A549 (cell line): Measurements from ENCODE around the gene DPT. TPM values are rescaled to one million over a fixed set of nuclear protein-coding genes. Genes with fewer than 3 reads are reported as not detected.

Experiments used
- ATAC-seq, 2 experiments: fragments of 200-7000 bp in 1 of 2; fragments of >200 bp in 1 of 2; cut with Nextera tagmentation in 1 of 2; cut with Tn5 transposase in 1 of 2; 3 replicates each; pipeline versions ENCODE4 v1.8.0 to v1.9.1; 2018 to 2020; ENCODE audit warnings: mild to moderate bottlenecking in 1 of 2, moderate library complexity in 1 of 2
- CTCF ChIA-PET: fragments of 300-600 bp; sonication (Branson Sonifier 250); formaldehyde crosslinking; extraction: SDS; loops from one replicate; lab custom pipeline; 2021; ENCODE audit warnings: antibody characterized with exemption, inconsistent platforms; lab: Yijun Ruan, JAX
- POLR2A ChIA-PET: fragments of 350-600 bp; formaldehyde crosslinking; extraction: SDS; loops from one replicate; lab custom pipeline; 2021; ENCODE audit warnings: antibody characterized with exemption, inconsistent platforms; lab: Yijun Ruan, JAX
- DNase-seq, 2 experiments: peaks; one replicate each; pipeline versions ENCODE4 v3.0.0 to v3.0.0-alpha.2; 2011 to 2016; ENCODE audit warnings: low read depth in 1 of 2, low spot score in 1 of 2
- FAIRE-seq: peaks from 2 replicates; lab custom pipeline; 2011; peaks lifted over from hg19 to GRCh38; lab: Jason Lieb, UNC
- H3K27ac ChIP-seq, 2 experiments: fragments of >200 bp; sonication (Bioruptor Twin); formaldehyde crosslinking; 3 replicates each; pipeline ENCODE4 v1.5.1; 2016 to 2017
- H3K4me1 ChIP-seq: fragments of >200 bp; sonication (Bioruptor Twin); formaldehyde crosslinking; 3 replicates; pipeline ENCODE4 v1.6.1; 2016
- H3K4me2 ChIP-seq: fragments of >200 bp; sonication (Bioruptor Twin); formaldehyde crosslinking; 3 replicates; pipeline ENCODE4 v1.6.1; 2016
- H3K4me3 ChIP-seq: fragments of >200 bp; sonication (Bioruptor Twin); formaldehyde crosslinking; 3 replicates; pipeline ENCODE4 v1.5.1; 2016
- H3K9me3 ChIP-seq: fragments of >200 bp; sonication (Bioruptor Twin); formaldehyde crosslinking; 3 replicates; pipeline ENCODE4 v1.6.1; 2016
- ATOH8 ChIP-seq: fragments of 250-450 bp; sonication (Bioruptor Pico); IDR thresholded peaks from 2 replicates; pipeline ENCODE4 v1.5.0; 2020; ENCODE audit warnings: low read depth, mild to moderate bottlenecking, moderate library complexity
- BHLHE40 ChIP-seq: IDR thresholded peaks from 2 replicates; pipeline ENCODE4 v1.6.1; 2012; ENCODE audit warnings: low read depth, low read length, inconsistent platforms
- CBX8 ChIP-seq: fragments of 200-600 bp; sonication (generic); IDR thresholded peaks from 2 replicates; pipeline ENCODE4 v1.6.1; 2016
- CEBPB ChIP-seq, 2 experiments: fragments of >200 bp in 1 of 2; sonication (Bioruptor Twin) in 1 of 2; formaldehyde crosslinking in 1 of 2; IDR thresholded peaks; 2 replicates each; pipeline ENCODE4 v1.6.1; 2012 to 2016
- EHMT2 ChIP-seq: fragments of 200-600 bp; sonication (generic); IDR thresholded peaks from 2 replicates; pipeline ENCODE4 v1.6.1; 2016; ENCODE audit warnings: antibody characterized with exemption, low read depth, mild to moderate bottlenecking, moderate library complexity
- EP300 ChIP-seq, 2 experiments: fragments of >200 bp; sonication (Bioruptor Twin); formaldehyde crosslinking; IDR thresholded peaks; 2 replicates in 1 of 2; 3 replicates in 1 of 2; pipeline ENCODE4 v1.6.1; 2016 to 2017
- FOSL2 ChIP-seq, 2 experiments: fragments of 450-650 bp in 1 of 2; fragments of >200 bp in 1 of 2; sonication (Bioruptor Twin) in 1 of 2; formaldehyde crosslinking; IDR thresholded peaks; 2 replicates each; pipeline versions ENCODE4 v1.5.0 to v1.6.1; 2016 to 2020; ENCODE audit warnings: mild to moderate bottlenecking in 1 of 2, moderate library complexity in 1 of 2
- GATA3 ChIP-seq: IDR thresholded peaks from 2 replicates; pipeline ENCODE4 v1.6.1; 2012; ENCODE audit warnings: borderline replicate concordance
- HOXB13 ChIP-seq: fragments of 250-450 bp; sonication (Bioruptor Pico); IDR thresholded peaks from 2 replicates; pipeline ENCODE4 v1.5.0; 2020; ENCODE audit warnings: low read depth, mild to moderate bottlenecking, moderate library complexity
- HOXB5 ChIP-seq: fragments of 250-450 bp; sonication (Bioruptor Pico); IDR thresholded peaks from 2 replicates; pipeline ENCODE4 v1.5.0; 2020; ENCODE audit warnings: mild to moderate bottlenecking, moderate library complexity
- KDM5A ChIP-seq: fragments of 200-600 bp; sonication (generic); IDR thresholded peaks from 2 replicates; pipeline ENCODE4 v1.6.1; 2016; ENCODE audit warnings: antibody characterized with exemption, mild to moderate bottlenecking
- MYC ChIP-seq: IDR thresholded peaks from 2 replicates; pipeline ENCODE4 v1.6.1; 2012; ENCODE audit warnings: mild to moderate bottlenecking, inconsistent platforms, low read length, improper control_type of control experiment, borderline replicate concordance
- POLR2A ChIP-seq: IDR thresholded peaks from 2 replicates; pipeline ENCODE4 v1.6.1; 2012; ENCODE audit warnings: mild to moderate bottlenecking, low read length
- POLR2AphosphoS2 ChIP-seq: conservative IDR thresholded peaks from 2 replicates; pipeline ENCODE4 v1.6.1; 2012; ENCODE audit warnings: low read length, improper control_type of control experiment, inconsistent platforms
- RARB ChIP-seq: fragments of 250-450 bp; sonication (Bioruptor Pico); IDR thresholded peaks from 2 replicates; pipeline ENCODE4 v1.8.0; 2021; ENCODE audit warnings: mild to moderate bottlenecking, moderate library complexity
- RNF2 ChIP-seq: fragments of 200-600 bp; sonication (generic); IDR thresholded peaks from 2 replicates; pipeline ENCODE4 v1.6.1; 2016; ENCODE audit warnings: low read depth, mild to moderate bottlenecking, antibody characterized with exemption, moderate library complexity, borderline replicate concordance
- SMC3 ChIP-seq: fragments of >200 bp; sonication (Bioruptor Twin); formaldehyde crosslinking; IDR thresholded peaks from 3 replicates; pipeline ENCODE4 v1.6.1; 2018; ENCODE audit warnings: inconsistent platforms
- ZNF302 ChIP-seq: fragments of 250-450 bp; sonication (Bioruptor Pico); IDR thresholded peaks from 2 replicates; pipeline ENCODE4 v1.9.0; 2021; ENCODE audit warnings: inconsistent platforms, mild to moderate bottlenecking, moderate library complexity
- WGBS: methylation state at CpG from one replicate; pipeline ENCODE4 v1.1.6; 2017; ENCODE audit errors: missing lambda C conversion rate; 5-methylcytosine and 5-hydroxymethylcytosine counted together
- polyA plus RNA-seq, 4 experiments: library from polyadenylated mRNA; depleted of rRNA in 3 of 4; stranded (reverse); fragments of >200 nt; fragmentation: RNase III in 1 of 4; extraction: RNeasy Plus Mini Kit Qiagen cat#74134 plus additional on column Dnase treatment in 1 of 4; gene quantifications; 2 replicates in 3 of 4; 3 replicates in 1 of 4; pipeline ENCODE4 v1.2.3, GENCODE V29; 2011 to 2017
- TF ChIP-seq, protein P1 (sequence below): fragments of >200 bp; sonication (Bioruptor Twin); formaldehyde crosslinking; IDR thresholded peaks from 3 replicates; pipeline ENCODE4 v1.5.1; 2016

Gene DPT
- polyA plus RNA-seq, 2 of the 4 experiments (the other 2 are of a cell fraction), result not detected

GRCh38 chr1:168696125-168696760 lies 32.8 kb downstream of the DPT start:
- Histone ChIP-seq H3K4me2 (no peak overlapping the region), H3K9me3 (no peaks in the 10 kb centered on the region), H3K4me1 (no peaks in the 10 kb centered on the region), H3K4me3 (no peak overlapping the region), H3K27ac (no peak overlapping the region)
- CTCF ChIA-PET, result no interaction called here
- no peak for ATAC-seq
- POLR2A ChIA-PET, result no interaction called here
- no peak for DNase-seq
- WGBS, result 82% methylated on average over 7 of the region's 7 CpGs
- TF ChIP-seq CEBPB (IDR thresholded peaks at IDR 0.05) (no peak), ZNF302 (CRISPR knock-in tag) (no peak), SMC3 (no peak), GATA3 (no peak), POLR2A (no peak), CBX8 (no peak), KDM5A (no peak), RARB (no peak), FOSL2 (IDR thresholded peaks at IDR 0.05) (no peak), FOSL2 (CRISPR knock-in tag; IDR thresholded peaks at IDR 0.05) (no peak), HOXB5 (no peak), EHMT2 (no peak)
- TF ChIP-seq, protein P1, sequence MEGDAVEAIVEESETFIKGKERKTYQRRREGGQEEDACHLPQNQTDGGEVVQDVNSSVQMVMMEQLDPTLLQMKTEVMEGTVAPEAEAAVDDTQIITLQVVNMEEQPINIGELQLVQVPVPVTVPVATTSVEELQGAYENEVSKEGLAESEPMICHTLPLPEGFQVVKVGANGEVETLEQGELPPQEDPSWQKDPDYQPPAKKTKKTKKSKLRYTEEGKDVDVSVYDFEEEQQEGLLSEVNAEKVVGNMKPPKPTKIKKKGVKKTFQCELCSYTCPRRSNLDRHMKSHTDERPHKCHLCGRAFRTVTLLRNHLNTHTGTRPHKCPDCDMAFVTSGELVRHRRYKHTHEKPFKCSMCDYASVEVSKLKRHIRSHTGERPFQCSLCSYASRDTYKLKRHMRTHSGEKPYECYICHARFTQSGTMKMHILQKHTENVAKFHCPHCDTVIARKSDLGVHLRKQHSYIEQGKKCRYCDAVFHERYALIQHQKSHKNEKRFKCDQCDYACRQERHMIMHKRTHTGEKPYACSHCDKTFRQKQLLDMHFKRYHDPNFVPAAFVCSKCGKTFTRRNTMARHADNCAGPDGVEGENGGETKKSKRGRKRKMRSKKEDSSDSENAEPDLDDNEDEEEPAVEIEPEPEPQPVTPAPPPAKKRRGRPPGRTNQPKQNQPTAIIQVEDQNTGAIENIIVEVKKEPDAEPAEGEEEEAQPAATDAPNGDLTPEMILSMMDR, result no peak
- no peak for FAIRE-seq

- TF ChIP-seq MYC, result no peak
- TF ChIP-seq HOXB13 (CRISPR knock-in tag), result no peak
- TF ChIP-seq RNF2, result no peak
- TF ChIP-seq, all 56 proteins: peak for 0
- ChIA-PET CTCF (no interaction called here), POLR2A (no interaction called here)
- Histone ChIP-seq H3K4me2 (no peak overlapping the region), H3K27ac (no peak overlapping the region), H3K4me1 (peaks cover 19% of the 10 kb centered on the region), H3K9me3 (no peaks in the 10 kb centered on the region), H3K4me3 (no peak overlapping the region)
- ATAC-seq (no peak), DNase-seq (no peak), FAIRE-seq (no peak)
- 85% methylated on average over 2 of the region's 2 CpGs for WGBS
These were observed 35.2 kb downstream of the DPT start for GRCh38 chr1:168693872-168694238.

- TF ChIP-seq ATOH8 (no peak), EHMT2 (no peak)
- Histone ChIP-seq H3K4me3 (no peak overlapping the region), H3K9me3 (no peaks in the 10 kb centered on the region), H3K4me2 (no peak overlapping the region), H3K27ac (no peak overlapping the region), H3K4me1 (peaks cover 24% of the 10 kb centered on the region)
- 76% methylated on average over 8 of the region's 8 CpGs for WGBS
- ChIA-PET CTCF (no interaction called here), POLR2A (no interaction called here)
- no peak for FAIRE-seq
- DNase-seq, result no peak
- no peak for ATAC-seq
These were observed 35.7 kb downstream of the DPT start for GRCh38 chr1:168693197-168693871.

DNA sequence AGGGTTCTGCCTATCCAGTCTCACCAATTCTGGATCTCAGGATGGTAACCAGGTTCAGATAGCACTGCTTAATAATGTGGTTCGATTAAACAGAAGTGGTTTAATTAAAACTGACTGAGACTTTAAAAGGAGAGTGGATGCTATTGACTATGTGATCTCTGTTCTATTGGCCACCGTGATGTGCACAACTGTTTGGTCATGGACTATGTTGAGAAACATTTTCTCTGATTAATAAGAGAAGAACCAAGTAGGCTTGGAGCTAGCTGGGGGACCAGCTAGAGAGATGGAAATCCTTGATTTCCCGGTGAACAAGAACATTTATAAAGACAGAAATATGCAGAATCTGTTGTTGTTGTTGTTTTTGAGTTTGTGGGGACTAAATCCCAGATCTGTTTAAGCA lies 36.5 kb downstream of the DPT start:
- FAIRE-seq, result no peak
- Histone ChIP-seq H3K9me3 (no peaks in the 10 kb centered on the region), H3K27ac (no peak overlapping the region), H3K4me3 (no peak overlapping the region), H3K4me1 (peaks cover 24% of the 10 kb centered on the region), H3K4me2 (no peak overlapping the region)
- 75% methylated on average over 3 of the region's 3 CpGs for WGBS
- ATAC-seq, result no peak
- ChIA-PET CTCF (no interaction called here), POLR2A (no interaction called here)
- DNase-seq, result no peak
- TF ChIP-seq EP300 (IDR thresholded peaks at IDR 0.05), result no peak
- TF ChIP-seq POLR2AphosphoS2, result no peak
- no peak for TF ChIP-seq MYC
- TF ChIP-seq RNF2, result no peak
- no peak for TF ChIP-seq HOXB5
- TF ChIP-seq POLR2A, result no peak
- TF ChIP-seq BHLHE40, result no peak
- TF ChIP-seq EHMT2, result no peak
